ENCODE measurements around the gene UXT. TPM values are rescaled to one million over a fixed set of nuclear protein-coding genes. Genes with fewer than 3 reads are reported as not detected.

Gene UXT
- total and polyA plus RNA-seq, 2 of the 13 experiments (the other 11 are each of a cell fraction or from before 2014, with no cell fraction given): 107 to 123 TPM

DNA sequence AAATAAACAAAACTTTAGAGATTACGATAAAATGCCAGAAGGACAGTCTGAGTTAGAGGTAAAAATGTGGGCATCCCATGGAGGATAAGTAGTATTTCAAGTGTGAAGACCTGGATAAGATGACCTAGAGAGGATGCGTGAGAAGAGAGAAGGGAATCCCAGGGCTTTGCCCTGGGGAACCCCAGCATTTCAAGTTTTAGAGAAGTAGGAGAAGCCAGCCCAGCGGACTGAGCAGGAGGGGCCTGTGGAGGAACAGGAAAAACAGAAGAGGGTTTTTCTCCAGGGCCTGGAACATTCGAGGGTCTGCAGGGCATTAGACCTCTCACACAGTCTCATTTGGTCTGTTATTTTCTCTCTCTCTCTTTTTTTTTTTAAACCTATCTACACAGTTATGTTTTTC, 26.3 kb downstream of the UXT start:
- DNase-seq (ENCODE audit: low spot score) (no peak), FAIRE-seq (no peak), ATAC-seq (no peak)
- Histone ChIP-seq H4K20me1 (ENCODE audit: insufficient read depth, low read length) (no peaks in the 10 kb centered on the region), H3K36me3 (replicated peaks in 1 of 2; ENCODE audit: control insufficient read depth in 1 of 2, insufficient read depth in 2 of 2, low read length in 2 of 2) (peaks cover 0 to 4% of the 10 kb centered on the region in 2 experiments; a peak in 1 of 5 replicates), H3K27ac (ENCODE audit: extremely low read length, insufficient read depth, low read length) (no peak overlapping the region), H3K27me3 (ENCODE audit: control insufficient read depth in 1 of 2, insufficient read depth in 2 of 2, low read length in 2 of 2) (no peaks in the 10 kb centered on the region), H3K4me1 (ENCODE audit: insufficient read depth, low read length) (no peaks in the 10 kb centered on the region), H2AFZ (ENCODE audit: low read length) (no peak overlapping the region), H3K9ac (ENCODE audit: insufficient read depth, low read depth, low read length) (no peak overlapping the region), H3K79me2 (ENCODE audit: insufficient read depth, low read length) (no peaks in the 10 kb centered on the region), H3K9me3 (ENCODE audit: low read length) (no peaks in the 10 kb centered on the region), H3K4me3 (replicated peaks in 1 of 3; ENCODE audit: insufficient read depth in 1 of 3, low read depth in 2 of 3, low read length in 3 of 3) (no peak overlapping the region), H3K4me2 (ENCODE audit: low read depth, low read length) (no peak overlapping the region)
- 82% methylated on average over 4 of the region's 4 CpGs for WGBS (ENCODE audit: low lambda C conversion rate)
- no peak for TF ChIP-seq ZKSCAN8 (CRISPR knock-in tag; IDR thresholded peaks at IDR 0.05; ENCODE audit: borderline replicate concordance)
- no peak for TF ChIP-seq KMT2A (CRISPR knock-in tag; IDR thresholded peaks at IDR 0.05)
- in situ Hi-C loops (cut with HindIII; ENCODE audit: extremely low pct_ligation_motif_present, low pct_unique_long_range_greater_than_20kb) (no loop called here), intact Hi-C loops (cut with micrococcal nuclease; ENCODE audit: unreplicated experiment) (no loop called here)
- ChIA-PET POLR2A (no interaction called here), CTCF (ENCODE audit: low intra/inter-chr PET ratio, low total read pairs) (no interaction called here)
- BruUV-seq (replicated peaks): no TSS peak

DNA sequence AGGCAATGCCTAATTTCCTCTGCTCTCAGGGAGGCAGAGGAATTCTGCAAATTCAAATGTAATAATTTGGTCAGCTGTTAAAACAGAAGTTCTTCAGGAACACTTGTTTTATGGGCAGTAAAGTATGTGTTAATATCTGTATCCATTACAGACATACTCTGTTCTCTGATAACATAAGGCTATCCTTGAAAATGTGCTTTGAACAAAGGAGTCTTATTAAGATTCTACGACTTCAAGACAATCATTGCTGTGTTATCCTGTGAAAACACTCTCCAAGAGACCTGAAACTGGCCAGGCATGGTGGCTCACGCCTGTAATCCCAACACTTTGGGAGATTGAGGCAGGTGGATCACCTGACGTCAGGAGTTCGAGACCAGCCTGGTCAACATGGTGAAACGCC, 27.3 kb downstream of the UXT start:
- Histone ChIP-seq H3K27ac (ENCODE audit: extremely low read length, insufficient read depth, low read length) (no peak overlapping the region), H3K9me3 (ENCODE audit: low read length) (no peaks in the 10 kb centered on the region), H3K36me3 (replicated peaks in 1 of 2; ENCODE audit: control insufficient read depth in 1 of 2, insufficient read depth in 2 of 2, low read length in 2 of 2) (peaks cover 0 to 3% of the 10 kb centered on the region in 2 experiments; a peak in 1 of 5 replicates), H2AFZ (ENCODE audit: low read length) (no peak overlapping the region), H3K4me1 (ENCODE audit: insufficient read depth, low read length) (no peaks in the 10 kb centered on the region), H3K4me3 (replicated peaks in 1 of 3; ENCODE audit: insufficient read depth in 1 of 3, low read depth in 2 of 3, low read length in 3 of 3) (no peak overlapping the region), H4K20me1 (ENCODE audit: insufficient read depth, low read length) (no peaks in the 10 kb centered on the region), H3K27me3 (ENCODE audit: control insufficient read depth in 1 of 2, insufficient read depth in 2 of 2, low read length in 2 of 2) (no peaks in the 10 kb centered on the region), H3K79me2 (ENCODE audit: insufficient read depth, low read length) (no peaks in the 10 kb centered on the region), H3K4me2 (ENCODE audit: low read depth, low read length) (no peak overlapping the region), H3K9ac (ENCODE audit: insufficient read depth, low read depth, low read length) (no peak overlapping the region)
- BruUV-seq (replicated peaks): no TSS peak
- WGBS (ENCODE audit: low lambda C conversion rate): 91% methylated on average over 5 of the region's 5 CpGs
- ChIA-PET POLR2A (no interaction called here), CTCF (ENCODE audit: low intra/inter-chr PET ratio, low total read pairs) (no interaction called here)
- in situ Hi-C loops (cut with HindIII; ENCODE audit: extremely low pct_ligation_motif_present, low pct_unique_long_range_greater_than_20kb): no loop called here
- ATAC-seq: no peak
- DNase-seq (ENCODE audit: low spot score): no peak
- no peak for FAIRE-seq
- intact Hi-C loops (cut with micrococcal nuclease; ENCODE audit: unreplicated experiment): no loop called here
- TF ChIP-seq MYNN (CRISPR knock-in tag; IDR thresholded peaks at IDR 0.05; ENCODE audit: low read depth) (no peak), ZNF138 (CRISPR knock-in tag; IDR thresholded peaks at IDR 0.05; ENCODE audit: low read depth) (no peak), THYN1 (CRISPR knock-in tag; IDR thresholded peaks at IDR 0.05; ENCODE audit: borderline replicate concordance, low read depth) (no peak), CCAR2 (optimal IDR thresholded peaks at IDR 0.05; ENCODE audit: low read depth, low read length) (no peak), SRSF4 (IDR thresholded peaks at IDR 0.05; ENCODE audit: low read depth, low read length, poor library complexity, severe bottlenecking) (no peak), HOXA3 (CRISPR knock-in tag; IDR thresholded peaks at IDR 0.05) (no peak), HNRNPLL (IDR thresholded peaks at IDR 0.05; ENCODE audit: low read depth, low read length, poor library complexity, severe bottlenecking) (no peak), ZNF225 (CRISPR knock-in tag; IDR thresholded peaks at IDR 0.05) (no peak), ATF7-NPFF (CRISPR knock-in tag; IDR thresholded peaks at IDR 0.05; ENCODE audit: low read depth) (no peak)
- TF ChIP-seq, protein P1, sequence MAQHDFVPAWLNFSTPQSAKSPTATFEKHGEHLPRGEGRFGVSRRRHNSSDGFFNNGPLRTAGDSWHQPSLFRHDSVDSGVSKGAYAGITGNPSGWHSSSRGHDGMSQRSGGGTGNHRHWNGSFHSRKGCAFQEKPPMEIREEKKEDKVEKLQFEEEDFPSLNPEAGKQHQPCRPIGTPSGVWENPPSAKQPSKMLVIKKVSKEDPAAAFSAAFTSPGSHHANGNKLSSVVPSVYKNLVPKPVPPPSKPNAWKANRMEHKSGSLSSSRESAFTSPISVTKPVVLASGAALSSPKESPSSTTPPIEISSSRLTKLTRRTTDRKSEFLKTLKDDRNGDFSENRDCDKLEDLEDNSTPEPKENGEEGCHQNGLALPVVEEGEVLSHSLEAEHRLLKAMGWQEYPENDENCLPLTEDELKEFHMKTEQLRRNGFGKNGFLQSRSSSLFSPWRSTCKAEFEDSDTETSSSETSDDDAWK (CRISPR knock-in tag; IDR thresholded peaks at IDR 0.05): no peak
- TF ChIP-seq, protein P2, sequence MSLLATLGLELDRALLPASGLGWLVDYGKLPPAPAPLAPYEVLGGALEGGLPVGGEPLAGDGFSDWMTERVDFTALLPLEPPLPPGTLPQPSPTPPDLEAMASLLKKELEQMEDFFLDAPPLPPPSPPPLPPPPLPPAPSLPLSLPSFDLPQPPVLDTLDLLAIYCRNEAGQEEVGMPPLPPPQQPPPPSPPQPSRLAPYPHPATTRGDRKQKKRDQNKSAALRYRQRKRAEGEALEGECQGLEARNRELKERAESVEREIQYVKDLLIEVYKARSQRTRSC (CRISPR knock-in tag; IDR thresholded peaks at IDR 0.05; ENCODE audit: low read depth): no peak
- TF ChIP-seq, protein P3, sequence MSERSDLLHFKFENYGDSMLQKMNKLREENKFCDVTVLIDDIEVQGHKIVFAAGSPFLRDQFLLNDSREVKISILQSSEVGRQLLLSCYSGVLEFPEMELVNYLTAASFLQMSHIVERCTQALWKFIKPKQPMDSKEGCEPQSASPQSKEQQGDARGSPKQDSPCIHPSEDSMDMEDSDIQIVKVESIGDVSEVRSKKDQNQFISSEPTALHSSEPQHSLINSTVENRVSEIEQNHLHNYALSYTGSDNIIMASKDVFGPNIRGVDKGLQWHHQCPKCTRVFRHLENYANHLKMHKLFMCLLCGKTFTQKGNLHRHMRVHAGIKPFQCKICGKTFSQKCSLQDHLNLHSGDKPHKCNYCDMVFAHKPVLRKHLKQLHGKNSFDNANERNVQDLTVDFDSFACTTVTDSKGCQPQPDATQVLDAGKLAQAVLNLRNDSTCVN (CRISPR knock-in tag; IDR thresholded peaks at IDR 0.05; ENCODE audit: borderline replicate concordance): no peak
- TF ChIP-seq, protein P4, sequence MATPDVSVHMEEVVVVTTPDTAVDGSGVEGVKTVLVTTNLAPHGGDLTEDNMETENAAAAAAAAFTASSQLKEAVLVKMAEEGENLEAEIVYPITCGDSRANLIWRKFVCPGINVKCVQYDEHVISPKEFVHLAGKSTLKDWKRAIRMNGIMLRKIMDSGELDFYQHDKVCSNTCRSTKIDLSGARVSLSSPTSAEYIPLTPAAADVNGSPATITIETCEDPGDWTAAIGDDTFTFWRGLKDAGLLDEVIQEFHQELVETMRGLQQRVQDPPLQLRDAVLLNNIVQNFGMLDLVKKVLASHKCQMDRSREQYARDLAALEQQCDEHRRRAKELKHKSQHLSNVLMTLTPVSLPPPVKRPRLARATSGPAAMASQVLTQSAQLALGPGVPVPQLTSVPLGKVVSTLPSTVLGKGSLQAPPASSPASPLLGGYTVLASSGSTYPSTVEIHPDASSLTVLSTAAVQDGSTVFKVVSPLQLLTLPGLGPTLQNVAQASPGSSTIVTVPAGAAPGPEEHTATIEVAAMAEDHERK (CRISPR knock-in tag; IDR thresholded peaks at IDR 0.05; ENCODE audit: low read depth): no peak
